Endothelial cell of umbilical vein (primary cell): ENCODE results near the gene DLG1. TPM values are rescaled to one million over a fixed set of nuclear protein-coding genes. Genes with fewer than 3 reads are reported as not detected.

Experiments
- BruUV-seq: library from RNA; stranded (reverse); fragments of 400-500 nt; replicated peaks from 2 replicates; lab custom pipeline; 2021; lab: Mats Ljungman, UMichigan
- CTCF ChIA-PET: fragments of 300-600, 350-600 bp; sonication (Branson Sonifier 250); formaldehyde crosslinking; loops from one replicate; lab custom pipeline; 2021; ENCODE audit warnings: antibody characterized with exemption, inconsistent platforms; lab: Charles Lee
- POLR2A ChIA-PET: fragments of 300-600, 350-600 bp; sonication (Branson Sonifier 250); formaldehyde crosslinking; loops from one replicate; lab custom pipeline; 2021; ENCODE audit warnings: antibody characterized with exemption, inconsistent platforms; lab: Charles Lee
- DNase-seq: peaks from one replicate; pipeline ENCODE4 v3.0.0-alpha.2; 2011; ENCODE audit warnings: low read depth, low spot score
- FAIRE-seq: peaks from 2 replicates; lab custom pipeline; 2011; peaks lifted over from hg19 to GRCh38; lab: Jason Lieb, UNC
- H2AFZ ChIP-seq: 2 replicates; pipeline ENCODE4 v1.6.0; 2012; ENCODE audit warnings: low read depth, low read length, control low read depth, inconsistent platforms
- H3K27ac ChIP-seq: 2 replicates; pipeline ENCODE4 v1.5.1; 2011; ENCODE audit warnings: low read depth, mild to moderate bottlenecking, control low read depth, low read length, moderate library complexity; ENCODE audit not compliant: insufficient read depth
- H3K27me3 ChIP-seq, 2 experiments: 2 replicates each; pipeline versions ENCODE4 v1.6.0 to v1.6.1; 2011; ENCODE audit warnings: low read length in 2 of 2, mixed read lengths in 1 of 2; ENCODE audit not compliant: control insufficient read depth in 2 of 2, insufficient read depth in 2 of 2
- H3K36me3 ChIP-seq, 2 experiments: 2 replicates in 1 of 2; 3 replicates in 1 of 2; pipeline ENCODE4 v1.5.1; 2011; ENCODE audit warnings: low read length in 2 of 2, mild to moderate bottlenecking in 1 of 2, moderate library complexity in 1 of 2; ENCODE audit not compliant: control insufficient read depth in 2 of 2, insufficient read depth in 2 of 2; ENCODE audit errors: extremely low read depth in 1 of 2
- H3K4me1 ChIP-seq: 3 replicates; pipeline ENCODE4 v1.5.1; 2011; ENCODE audit warnings: mild to moderate bottlenecking, low read length; ENCODE audit not compliant: control insufficient read depth, insufficient read depth; ENCODE audit errors: extremely low read depth
- H3K4me2 ChIP-seq: 2 replicates; pipeline ENCODE4 v1.6.1; 2011; ENCODE audit warnings: low read length, control low read depth, mixed read lengths; ENCODE audit not compliant: insufficient read depth
- H3K4me3 ChIP-seq, 3 experiments: fragments of 200-600 bp in 1 of 3; sonication (generic), shearing (Covaris generic) in 1 of 3; replicated peaks in 1 of 3; 2 replicates each; pipeline ENCODE4 v1.5.1; 2011 to 2016; ENCODE audit warnings: control low read depth in 3 of 3, low read length in 3 of 3, mild to moderate bottlenecking in 2 of 3, inconsistent platforms in 1 of 3, low read depth in 1 of 3, moderate library complexity in 1 of 3; ENCODE audit not compliant: insufficient read depth in 1 of 3
- H3K79me2 ChIP-seq: 2 replicates; pipeline ENCODE4 v1.6.0; 2012; ENCODE audit warnings: low read length, inconsistent platforms; ENCODE audit not compliant: control insufficient read depth, insufficient read depth
- H3K9ac ChIP-seq: replicated peaks from 2 replicates; pipeline ENCODE3; 2011; ENCODE audit warnings: low read length, control low read depth; ENCODE audit not compliant: insufficient read depth; ENCODE audit errors: extremely low read depth
- H3K9me1 ChIP-seq: replicated peaks from 3 replicates; pipeline ENCODE4 v1.6.0; 2011; ENCODE audit warnings: mild to moderate bottlenecking, low read length; ENCODE audit not compliant: control insufficient read depth, insufficient read depth; ENCODE audit errors: extremely low read depth
- H3K9me3 ChIP-seq: replicated peaks from 2 replicates; pipeline ENCODE4 v1.5.1; 2012; ENCODE audit warnings: low read length, inconsistent platforms; ENCODE audit not compliant: control insufficient read depth, insufficient read depth
- H4K20me1 ChIP-seq: replicated peaks from 2 replicates; pipeline ENCODE3; 2011; ENCODE audit warnings: mild to moderate bottlenecking, low read length; ENCODE audit not compliant: control insufficient read depth, insufficient read depth; ENCODE audit errors: extremely low read depth
- CTCF ChIP-seq, 2 donors: IDR thresholded peaks; 1 replicate in 1 of 2; 2 replicates in 1 of 2; pipeline ENCODE4 v1.5.1; 2011; ENCODE audit warnings: low read length in 2 of 2, mild to moderate bottlenecking in 2 of 2, moderate library complexity in 2 of 2, control low read depth in 1 of 2, inconsistent platforms in 1 of 2, low read depth in 1 of 2; ENCODE audit not compliant: insufficient read depth in 1 of 2; ENCODE audit errors: extremely low read depth in 1 of 2
- EZH2 ChIP-seq: IDR thresholded peaks from 2 replicates; pipeline ENCODE4 v1.6.1; 2012; ENCODE audit warnings: borderline replicate concordance, low read depth, mild to moderate bottlenecking, moderate library complexity, low read length, inconsistent platforms; ENCODE audit not compliant: severe bottlenecking
- FOS ChIP-seq: IDR thresholded peaks from 2 replicates; pipeline ENCODE4 v1.6.1; 2011; ENCODE audit warnings: mild to moderate bottlenecking, low read length, moderate library complexity, borderline replicate concordance; ENCODE audit not compliant: insufficient read depth
- GATA2 ChIP-seq: IDR thresholded peaks from 2 replicates; pipeline ENCODE4 v1.7.0; 2011; ENCODE audit warnings: low read depth, mild to moderate bottlenecking, moderate library complexity, mixed read lengths, low read length; ENCODE audit not compliant: insufficient read length, insufficient read depth
- JUN ChIP-seq: IDR thresholded peaks from 2 replicates; pipeline ENCODE4 v1.6.1; 2011; ENCODE audit warnings: borderline replicate concordance, low read depth; ENCODE audit not compliant: insufficient read length, insufficient read depth
- MYC ChIP-seq: IDR thresholded peaks from one replicate; pipeline ENCODE4 v1.6.1; 2011; ENCODE audit warnings: mild to moderate bottlenecking, low read depth, low read length
- POLR2A ChIP-seq: IDR thresholded peaks from 2 replicates; pipeline ENCODE4 v1.6.1; 2012; ENCODE audit warnings: low read depth, mild to moderate bottlenecking, control low read depth, low read length
- POLR2AphosphoS5 ChIP-seq: IDR thresholded peaks from 2 replicates; pipeline ENCODE4 v1.6.1; 2012; ENCODE audit warnings: low read depth, mild to moderate bottlenecking, control low read depth, low read length, moderate library complexity; ENCODE audit not compliant: insufficient read depth
- dilution Hi-C: fragments of 300-500 bp; cut with MboI; formaldehyde crosslinking; loops from one replicate; pipeline ENCODE4 v1.15.0; 2019; ENCODE audit warnings: low sequenced_read_pairs; ENCODE audit not compliant: extremely low pct_ligation_motif_present
- intact Hi-C: fragments of 100-400 bp; cut with micrococcal nuclease; formaldehyde crosslinking; loops from one replicate; pipeline ENCODE4 v1.10.0; 2022
- polyA plus RNA-seq, 4 experiments: library from polyadenylated mRNA; depleted of rRNA in 3 of 4; stranded (reverse) in 3 of 4; unstranded in 1 of 4; fragments of >200 nt; gene quantifications; 2 replicates each; pipeline versions ENCODE4 v1.2.1 to v1.2.3, GENCODE V29; 2011 to 2012; ENCODE audit warnings: missing spikeins in 1 of 4
- total RNA-seq: library from RNA; stranded (reverse); gene quantifications from 2 replicates; pipeline ENCODE4 v1.2.3, GENCODE V29; 2021
- TF ChIP-seq, protein P1 (sequence below): IDR thresholded peaks from 2 replicates; pipeline ENCODE4 v1.6.1; 2011; ENCODE audit not compliant: insufficient read depth, insufficient read length

Gene DLG1
- total and polyA plus RNA-seq, 2 donors (not counting 3 experiments of a cell fraction or from before 2014, with no cell fraction given) = 26.5 to 80.1 TPM

DNA sequence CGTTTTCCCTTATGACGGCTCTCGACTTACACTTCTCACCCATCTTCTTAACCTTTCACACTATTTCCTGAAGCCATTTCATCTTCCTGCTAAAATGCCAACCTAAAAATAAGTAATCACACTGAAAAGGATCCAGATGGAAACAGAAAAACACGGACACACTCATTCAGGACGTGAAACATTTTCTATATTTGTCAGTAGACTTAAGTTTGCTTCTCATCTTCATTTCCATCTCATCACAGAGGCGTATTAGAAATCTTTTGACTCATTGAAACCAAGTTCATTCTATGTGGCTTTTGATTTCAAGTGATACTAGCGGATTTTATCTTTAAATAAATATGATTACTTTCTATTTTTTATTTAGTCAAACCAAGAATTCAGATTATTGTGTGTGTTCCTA, 27.4 kb upstream of the DLG1 start:
- no peak overlapping the region for H3K4me3 ChIP-seq
- no peaks in the 10 kb centered on the region for H3K79me2 ChIP-seq
- no peak overlapping the region for H3K4me2 ChIP-seq
- H3K27ac ChIP-seq = no peak overlapping the region
- intact Hi-C loops (no loop called here), dilution Hi-C loops (no loop called here)
- no peak for FAIRE-seq
- H2AFZ ChIP-seq = no peak overlapping the region
- no peaks in the 10 kb centered on the region for H4K20me1 ChIP-seq
- BruUV-seq = no TSS peak
- no peaks in the 10 kb centered on the region for H3K27me3 ChIP-seq
- POLR2A ChIA-PET = no interaction called here
- H3K36me3 ChIP-seq = no peaks in the 10 kb centered on the region
- CTCF ChIA-PET = interaction anchor here (1.0 kb wide), 1 partner anchor 12 kb away, joined by 3 read pairs; no protein-coding TSS in a partner anchor
- no peaks in the 10 kb centered on the region for H3K4me1 ChIP-seq
- H3K9me1 ChIP-seq = no peaks in the 10 kb centered on the region
- no peak overlapping the region for H3K9ac ChIP-seq
- DNase-seq = no peak
- no peaks in the 10 kb centered on the region for H3K9me3 ChIP-seq
- TF ChIP-seq POLR2AphosphoS5 = no peak
- TF ChIP-seq, protein P1, sequence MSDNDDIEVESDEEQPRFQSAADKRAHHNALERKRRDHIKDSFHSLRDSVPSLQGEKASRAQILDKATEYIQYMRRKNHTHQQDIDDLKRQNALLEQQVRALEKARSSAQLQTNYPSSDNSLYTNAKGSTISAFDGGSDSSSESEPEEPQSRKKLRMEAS = no peak
- TF ChIP-seq EZH2 = no peak

GRCh38 chr3:197322149-197322548, 23.7 kb upstream of the DLG1 start:
- Histone ChIP-seq H3K36me3 (no peaks in the 10 kb centered on the region), H4K20me1 (no peaks in the 10 kb centered on the region), H3K9ac (no peak overlapping the region), H3K4me3 (no peak overlapping the region), H2AFZ (no peak overlapping the region), H3K4me2 (no peak overlapping the region), H3K27me3 (no peaks in the 10 kb centered on the region), H3K9me1 (no peaks in the 10 kb centered on the region), H3K27ac (no peak overlapping the region), H3K79me2 (no peaks in the 10 kb centered on the region), H3K9me3 (no peaks in the 10 kb centered on the region), H3K4me1 (no peaks in the 10 kb centered on the region)
- BruUV-seq = no TSS peak
- no peak for TF ChIP-seq POLR2A
- TF ChIP-seq, protein P1 = no peak
- TF ChIP-seq MYC = no peak
- no peak for TF ChIP-seq JUN
- no peak for TF ChIP-seq FOS
- TF ChIP-seq POLR2AphosphoS5 = no peak
- no peak for TF ChIP-seq EZH2
- TF ChIP-seq CTCF (IDR thresholded peaks at IDR 0.05; ENCODE audit: extremely low read depth in 1 of 2, insufficient read depth in 1 of 2, low read depth in 1 of 2, low read length in 2 of 2) = no peak
- TF ChIP-seq GATA2 = no peak
- FAIRE-seq (no peak), DNase-seq (no peak)
- POLR2A ChIA-PET = no interaction called here
- dilution Hi-C loops = no loop called here
- intact Hi-C loops = no loop called here
- CTCF ChIA-PET = no interaction called here
